ENCODE data around the gene C13orf42. TPM values are rescaled to one million over a fixed set of nuclear protein-coding genes. Genes with fewer than 3 reads are reported as not detected.

Gene C13orf42
- total RNA-seq, 1 experiment from 2014 or later = 8.2 TPM

- Mint-ChIP-seq H3K27ac (no peak overlapping the region), H3K9me3 (peaks cover 23% of the 10 kb centered on the region), H3K4me3 (no peak overlapping the region), H3K27me3 (ENCODE audit: low read depth) (peaks cover 11% of the 10 kb centered on the region; the same call in 1 of the 2 replicates), H3K4me1 (peaks cover 14% of the 10 kb centered on the region), H3K36me3 (peaks cover 20% of the 10 kb centered on the region)
- ChIA-PET POLR2A (no interaction called here), CTCF (no interaction called here)
- DNase-seq (ENCODE audit: low spot score) (no peak), ATAC-seq (no peak)
- TF ChIP-seq EMX1 (CRISPR knock-in tag; IDR thresholded peaks at IDR 0.05) (no peak), ZNF138 (CRISPR knock-in tag; conservative IDR thresholded peaks at IDR 0.05) (no peak), PREB (CRISPR knock-in tag; IDR thresholded peaks at IDR 0.05; ENCODE audit: borderline replicate concordance) (no peak), ZNF532 (CRISPR knock-in tag; IDR thresholded peaks at IDR 0.05; ENCODE audit: borderline replicate concordance) (no peak), ATF6 (CRISPR knock-in tag; IDR thresholded peaks at IDR 0.05) (no peak), ATF1 (CRISPR knock-in tag; IDR thresholded peaks at IDR 0.05) (no peak), MXD4 (CRISPR knock-in tag; IDR thresholded peaks at IDR 0.05; ENCODE audit: borderline replicate concordance) (no peak), ZBTB43 (CRISPR knock-in tag; IDR thresholded peaks at IDR 0.05) (no peak), USF1 (CRISPR knock-in tag; IDR thresholded peaks at IDR 0.05) (no peak), ARID4B (CRISPR knock-in tag; IDR thresholded peaks at IDR 0.05; ENCODE audit: borderline replicate concordance) (no peak), SMAD4 (CRISPR knock-in tag; IDR thresholded peaks at IDR 0.05) (no peak), MYBL2 (CRISPR knock-in tag; IDR thresholded peaks at IDR 0.05) (no peak), ZNF423 (CRISPR knock-in tag; IDR thresholded peaks at IDR 0.05) (no peak), SOX15 (CRISPR knock-in tag; IDR thresholded peaks at IDR 0.05) (no peak), JAZF1 (CRISPR knock-in tag; IDR thresholded peaks at IDR 0.05) (no peak), ZNF512 (CRISPR knock-in tag; IDR thresholded peaks at IDR 0.05; ENCODE audit: borderline replicate concordance) (no peak), SMAD3 (CRISPR knock-in tag; IDR thresholded peaks at IDR 0.05; ENCODE audit: borderline replicate concordance) (no peak), ZNF396 (CRISPR knock-in tag; IDR thresholded peaks at IDR 0.05; ENCODE audit: borderline replicate concordance) (no peak), OVOL2 (CRISPR knock-in tag; IDR thresholded peaks at IDR 0.05; ENCODE audit: borderline replicate concordance) (no peak)
These were observed 7.8 kb upstream of the C13orf42 start for GRCh38 chr13:51118809-51119431.

All from WTC11 (cell line).